ENCODE measurements around the gene DLGAP4.

The DLGAP4 gene

GRCh38 chr20:36333841-36334240 is 27.7 kb downstream of the DLGAP4 start:
- no peak for DNase-seq

GRCh38 chr20:36334281-36335205 is 28.4 kb downstream of the DLGAP4 start:
- DNase-seq: no peak

- no peak for DNase-seq
Observed at GRCh38 chr20:36335206-36335870, 29.2 kb downstream of the DLGAP4 start.

GRCh38 chr20:36336204-36336603 is 30.1 kb downstream of the DLGAP4 start:
- DNase-seq: peak in 1 of 2 experiments; percentile 34

GRCh38 chr20:36336954-36337704 is 31.0 kb downstream of the DLGAP4 start:
- DNase-seq: peak in 1 of 2 experiments; percentile 59

- no peak for DNase-seq
Observed at GRCh38 chr20:36337886-36338285, 31.7 kb downstream of the DLGAP4 start.

GRCh38 chr20:36339646-36340592 is 33.8 kb downstream of the DLGAP4 start:
- no peak for DNase-seq

- DNase-seq: no peak
Observed at GRCh38 chr20:36340593-36340990, 34.5 kb downstream of the DLGAP4 start.

- no peak for DNase-seq
Observed at GRCh38 chr20:36341331-36342020, 35.3 kb downstream of the DLGAP4 start.

GRCh38 chr20:36342331-36343120 is 36.4 kb downstream of the DLGAP4 start:
- DNase-seq: no peak

GRCh38 chr20:36343641-36344040 is 37.5 kb downstream of the DLGAP4 start:
- DNase-seq: no peak

- DNase-seq: no peak
Observed at GRCh38 chr20:36344517-36345132, 38.5 kb downstream of the DLGAP4 start.

GRCh38 chr20:36346256-36346655 is 40.1 kb downstream of the DLGAP4 start:
- no peak for DNase-seq

- DNase-seq: no peak
Observed at GRCh38 chr20:36349384-36350170, 43.4 kb downstream of the DLGAP4 start.

- no peak for DNase-seq
Observed at GRCh38 chr20:36350439-36350838, 44.3 kb downstream of the DLGAP4 start.

- no peak for DNase-seq
Observed at GRCh38 chr20:36351937-36352336, 45.8 kb downstream of the DLGAP4 start.

- DNase-seq: no peak
Observed at GRCh38 chr20:36352843-36353553, 46.9 kb downstream of the DLGAP4 start.

- DNase-seq: no peak
Observed at GRCh38 chr20:36353740-36354139, 47.6 kb downstream of the DLGAP4 start.
